Measurements from ENCODE around the gene TFE3.

GRCh38 chrX:48998391-48998790 lies 44.8 kb downstream of the TFE3 start:
- TF ChIP-seq POLR2A (IDR thresholded peaks at IDR 0.05) (no peak), CTCF (IDR thresholded peaks at IDR 0.05) (no peak), EP300 (IDR thresholded peaks at IDR 0.05) (no peak), POLR2AphosphoS5 (IDR thresholded peaks at IDR 0.05) (no peak)

Measured in upper lobe of left lung (tissue), 4 donors.